Loucy (cell line): ENCODE data around the gene ZC2HC1B.

Source experiments
- H2AFZ ChIP-seq: fragments of 200-600 bp; sonication (generic); 2 replicates; pipeline ENCODE4 v1.6.0; 2016; ENCODE audit warnings: antibody characterized with exemption, mild to moderate bottlenecking, low read length, moderate library complexity
- H3F3A ChIP-seq: fragments of 200-600 bp; 2 replicates; pipeline ENCODE4 v1.6.0; 2016; ENCODE audit warnings: antibody characterized with exemption, low read depth, mild to moderate bottlenecking
- H3K27me3 ChIP-seq: fragments of 200-600 bp; sonication (generic); 2 replicates; pipeline ENCODE4 v1.6.1; 2014; ENCODE audit warnings: low read length, mild to moderate bottlenecking; ENCODE audit not compliant: insufficient read depth, poor library complexity, severe bottlenecking
- H3K36me3 ChIP-seq: fragments of 200-600 bp; sonication (generic); 2 replicates; pipeline ENCODE4 v1.6.1; 2016; ENCODE audit warnings: low read length; ENCODE audit not compliant: insufficient read depth
- H3K4me1 ChIP-seq: fragments of 200-600 bp; sonication (generic); 2 replicates; pipeline ENCODE4 v1.5.1; 2014; ENCODE audit warnings: low read length, mild to moderate bottlenecking; ENCODE audit not compliant: insufficient read depth, poor library complexity, severe bottlenecking
- H3K4me2 ChIP-seq: fragments of 200-600 bp; sonication (generic); 2 replicates; pipeline ENCODE4 v1.6.0; 2014; ENCODE audit warnings: antibody characterized with exemption, low read length, low read depth, mild to moderate bottlenecking; ENCODE audit not compliant: poor library complexity, severe bottlenecking
- H3K4me3 ChIP-seq: fragments of 200-600 bp; sonication (generic); 2 replicates; pipeline ENCODE4 v1.5.1; 2014; ENCODE audit warnings: low read length, mild to moderate bottlenecking, mixed read lengths; ENCODE audit not compliant: poor library complexity, severe bottlenecking
- H3K79me2 ChIP-seq: fragments of 200-600 bp; sonication (generic); 2 replicates; pipeline ENCODE4 v1.6.1; 2014; ENCODE audit warnings: low read length; ENCODE audit not compliant: insufficient read depth
- H3K9ac ChIP-seq: fragments of 200-600 bp; sonication (generic); 2 replicates; pipeline ENCODE4 v1.6.0; 2014; ENCODE audit warnings: mild to moderate bottlenecking, low read depth, low read length, moderate library complexity; ENCODE audit not compliant: poor library complexity, severe bottlenecking
- H3K9me2 ChIP-seq: fragments of 200-600 bp; sonication (generic); replicated peaks from 2 replicates; pipeline ENCODE4 v1.6.1; 2016; ENCODE audit warnings: low read depth, low read length, mixed read lengths
- H3K9me3 ChIP-seq: fragments of 200-600 bp; sonication (generic); 2 replicates; pipeline ENCODE4 v1.6.1; 2014; ENCODE audit warnings: mild to moderate bottlenecking, antibody characterized with exemption, low read length, low read depth; ENCODE audit not compliant: insufficient read depth
- H4K20me1 ChIP-seq: fragments of 200-600 bp; sonication (generic); 2 replicates; pipeline ENCODE4 v1.6.0; 2014; ENCODE audit warnings: antibody characterized with exemption, low read length, mild to moderate bottlenecking; ENCODE audit not compliant: insufficient read depth, poor library complexity, severe bottlenecking
- CTCF ChIP-seq: fragments of 200-600 bp; sonication (generic); conservative IDR thresholded peaks from 2 replicates; pipeline ENCODE4 v1.5.1; 2014; ENCODE audit warnings: mild to moderate bottlenecking, antibody characterized with exemption, low read length
- EZH2phosphoT487 ChIP-seq: fragments of 200-600 bp; IDR thresholded peaks from 2 replicates; pipeline ENCODE4 v1.6.1; 2018; ENCODE audit warnings: antibody characterized with exemption, mild to moderate bottlenecking, moderate library complexity, borderline replicate concordance

The ZC2HC1B gene

GRCh38 chr6:143877584-143878271 is 13.5 kb downstream of the ZC2HC1B start:
- no peaks in the 10 kb centered on the region for H3K9me3 ChIP-seq

GRCh38 chr6:143878272-143878760 is 14.0 kb downstream of the ZC2HC1B start:
- Histone ChIP-seq H3K4me3 (no peak overlapping the region), H3K9me2 (no peaks in the 10 kb centered on the region), H3K27me3 (no peaks in the 10 kb centered on the region), H3K9ac (no peak overlapping the region), H4K20me1 (no peaks in the 10 kb centered on the region), H2AFZ (no peak overlapping the region), H3K4me2 (no peak overlapping the region), H3K36me3 (no peaks in the 10 kb centered on the region), H3F3A (no peaks in the 10 kb centered on the region), H3K9me3 (no peaks in the 10 kb centered on the region), H3K4me1 (peaks cover 9% of the 10 kb centered on the region), H3K79me2 (no peaks in the 10 kb centered on the region)
- TF ChIP-seq EZH2phosphoT487 (no peak), CTCF (no peak)

More at GRCh38 chr6:143877584-143878271, 13.5 kb downstream of the ZC2HC1B start:
- no peak overlapping the region for H3K9ac ChIP-seq
- peaks cover 9% of the 10 kb centered on the region for H3K4me1 ChIP-seq
- no peaks in the 10 kb centered on the region for H3F3A ChIP-seq
- no peak overlapping the region for H2AFZ ChIP-seq
- no peaks in the 10 kb centered on the region for H3K27me3 ChIP-seq
- H3K79me2 ChIP-seq = no peaks in the 10 kb centered on the region
- H3K9me2 ChIP-seq = no peaks in the 10 kb centered on the region
- no peak for TF ChIP-seq CTCF
- no peak for TF ChIP-seq EZH2phosphoT487
- H3K4me2 ChIP-seq = no peak overlapping the region
- H3K36me3 ChIP-seq = no peaks in the 10 kb centered on the region
- H3K4me3 ChIP-seq = no peak overlapping the region
- no peaks in the 10 kb centered on the region for H4K20me1 ChIP-seq

- TF ChIP-seq CTCF = no peak
- TF ChIP-seq EZH2phosphoT487 = no peak
- no peaks in the 10 kb centered on the region for H3F3A ChIP-seq
Observed at GRCh38 chr6:143880412-143880811, 16.1 kb downstream of the ZC2HC1B start.

More at GRCh38 chr6:143880412-143880811, 16.1 kb downstream of the ZC2HC1B start:
- Histone ChIP-seq H3K4me1 (peaks cover 9% of the 10 kb centered on the region), H3K27me3 (no peaks in the 10 kb centered on the region), H3K9me2 (no peaks in the 10 kb centered on the region), H4K20me1 (no peaks in the 10 kb centered on the region), H2AFZ (no peak overlapping the region), H3K9me3 (no peaks in the 10 kb centered on the region), H3K4me3 (no peak overlapping the region), H3K4me2 (no peak overlapping the region), H3K36me3 (no peaks in the 10 kb centered on the region), H3K79me2 (no peaks in the 10 kb centered on the region), H3K9ac (no peak overlapping the region)
